ENCODE data around the gene SMIM34.
"Not testable (repeated sequence)": the region's sequence is repeated elsewhere in the genome, so short reads cannot be mapped to it uniquely, and the experiment has no call there.

- TF ChIP-seq POLR2A, CTCF (IDR thresholded peaks at IDR 0.05): not testable (repeated sequence)
Measured at GRCh38 chr21:34443486-34443885, 19.7 kb upstream of the SMIM34 start.
